ENCODE results near the gene DSCAML1. TPM values are rescaled to one million over a fixed set of nuclear protein-coding genes. Genes with fewer than 3 reads are reported as not detected.

The DSCAML1 gene
- total RNA-seq, 1 donor from 2014 or later = 0.22 TPM

DNA sequence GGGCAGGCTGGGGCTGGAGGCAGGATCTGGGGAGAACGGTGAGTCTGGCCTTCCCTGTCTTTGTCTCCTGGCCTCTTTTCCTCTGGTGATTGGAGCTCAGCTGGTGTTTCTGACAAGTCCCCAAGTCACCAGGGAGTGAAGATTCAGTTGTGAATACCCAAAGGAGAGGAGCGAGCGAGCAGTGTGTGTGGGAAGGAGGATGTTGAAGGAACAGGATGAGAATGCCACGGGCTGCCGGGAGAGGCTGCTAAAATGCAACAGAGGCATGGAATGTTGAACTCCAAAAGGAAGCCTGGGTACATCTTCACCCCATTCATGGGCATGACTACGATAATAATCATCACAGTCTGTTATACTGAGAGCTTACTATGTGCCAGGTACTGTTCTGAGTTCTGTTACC lies 306.1 kb downstream of the DSCAML1 start:
- intact Hi-C loops (cut with DNase I) = no loop called here
- ATAC-seq (no peak), DNase-seq (ENCODE audit: missing footprints) (no peak)

DNA sequence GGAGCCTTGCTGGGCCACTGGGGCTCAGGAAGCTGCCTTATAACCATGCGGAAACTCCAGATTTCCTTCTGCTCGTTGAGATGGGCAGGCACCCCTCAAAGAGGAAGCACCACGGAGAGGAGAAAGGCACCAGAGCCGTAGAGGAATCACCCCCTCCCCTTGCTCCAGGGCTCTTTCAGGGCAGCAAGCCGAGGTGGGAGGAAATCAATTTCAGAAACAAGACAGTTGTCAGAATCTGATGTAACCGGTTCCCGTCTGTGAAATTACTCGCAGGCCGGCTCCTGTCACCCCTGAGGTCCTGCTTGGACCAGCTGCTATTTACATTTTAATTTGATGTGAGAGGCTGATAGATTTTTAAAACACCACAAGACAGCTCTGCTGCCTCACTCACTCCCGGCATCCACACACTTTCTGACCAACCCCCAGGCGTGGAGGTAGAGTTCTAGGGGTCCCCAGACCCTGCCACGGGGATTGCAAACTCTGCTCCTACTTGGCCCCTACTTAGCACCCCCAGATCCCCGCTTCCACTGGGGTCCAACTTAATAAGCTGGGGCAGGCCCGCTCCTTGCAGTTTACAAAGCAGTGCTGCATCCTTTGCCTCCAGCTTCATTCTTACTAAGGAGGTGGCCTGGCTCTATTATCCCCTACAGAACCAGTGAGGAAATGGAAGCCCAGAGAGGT lies 306.9 kb downstream of the DSCAML1 start:
- no peak for DNase-seq (ENCODE audit: missing footprints)
- ATAC-seq = no peak
- intact Hi-C loops (cut with DNase I) = no loop called here

DNA sequence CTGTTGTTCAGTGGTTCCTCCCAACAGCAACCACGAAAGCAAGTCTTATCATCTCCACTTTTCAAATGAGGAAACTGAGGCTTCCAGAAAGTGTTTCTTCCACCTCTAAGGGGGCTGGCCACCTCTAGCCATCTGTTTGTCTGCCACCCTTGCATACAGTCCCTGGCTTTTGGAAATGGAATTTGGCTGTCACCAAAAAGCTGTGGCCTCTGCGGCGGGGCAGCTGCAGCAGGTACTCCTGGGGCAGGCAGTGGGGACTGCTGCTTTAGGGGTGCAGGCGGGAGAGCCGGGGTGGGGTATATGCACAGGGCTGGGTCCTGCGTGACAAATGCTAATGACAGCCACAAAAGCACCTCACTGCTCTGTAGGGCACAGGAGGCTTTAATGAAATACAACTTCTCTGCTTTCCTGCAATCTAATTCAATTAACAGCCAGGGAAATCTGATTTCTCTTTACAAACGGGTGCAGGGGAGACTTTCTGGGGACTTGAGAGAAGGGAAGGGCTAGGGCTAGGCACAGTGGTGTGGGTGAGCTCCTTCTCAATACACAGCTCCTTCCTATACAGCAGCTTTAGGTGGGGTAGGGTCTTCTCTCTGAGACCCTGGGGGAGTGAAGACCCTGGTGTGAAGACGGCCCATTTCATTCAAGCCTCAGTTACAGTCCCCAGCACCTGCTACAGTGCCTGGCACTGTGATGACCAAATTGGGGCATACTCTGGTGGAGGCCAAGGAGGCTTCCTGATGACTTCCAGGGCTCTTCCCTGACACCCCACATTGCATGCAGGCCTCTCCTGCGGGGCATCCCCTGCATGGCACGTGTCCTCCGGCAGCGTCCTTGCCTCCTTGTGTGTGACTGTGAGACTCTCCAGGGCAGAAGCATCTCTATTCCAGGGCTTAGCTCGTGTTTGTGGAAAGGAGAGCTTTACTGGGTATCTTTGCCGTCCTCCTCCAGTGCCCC lies 307.7 kb downstream of the DSCAML1 start:
- DNase-seq (ENCODE audit: missing footprints) (no peak), ATAC-seq (no peak)

DNA sequence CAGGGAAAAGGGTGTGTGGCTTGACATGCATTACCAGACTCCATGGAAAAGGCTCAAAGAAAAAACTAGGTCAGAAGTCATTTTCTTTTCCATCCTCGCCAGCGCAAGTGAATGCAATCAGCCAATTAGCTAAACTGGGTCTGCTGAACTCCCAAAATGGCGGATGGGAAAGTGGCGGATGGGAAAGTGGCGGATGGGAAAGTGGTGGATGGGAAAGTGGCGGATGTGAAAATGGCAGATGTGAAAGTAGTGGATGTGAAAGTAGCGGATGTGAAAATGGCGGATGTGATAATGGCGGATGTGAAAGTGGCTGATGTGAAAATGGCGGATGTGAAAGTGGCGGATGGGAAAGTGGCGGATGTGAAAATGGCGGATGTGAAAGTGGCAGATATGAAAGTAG lies 311.0 kb downstream of the DSCAML1 start:
- intact Hi-C loops (cut with DNase I) = no loop called here
- DNase-seq (ENCODE audit: missing footprints) (no peak), ATAC-seq (no peak)

More for the DNA sequence above, 307.7 kb downstream of the DSCAML1 start:
- intact Hi-C loops (cut with DNase I) = no loop called here

DNA sequence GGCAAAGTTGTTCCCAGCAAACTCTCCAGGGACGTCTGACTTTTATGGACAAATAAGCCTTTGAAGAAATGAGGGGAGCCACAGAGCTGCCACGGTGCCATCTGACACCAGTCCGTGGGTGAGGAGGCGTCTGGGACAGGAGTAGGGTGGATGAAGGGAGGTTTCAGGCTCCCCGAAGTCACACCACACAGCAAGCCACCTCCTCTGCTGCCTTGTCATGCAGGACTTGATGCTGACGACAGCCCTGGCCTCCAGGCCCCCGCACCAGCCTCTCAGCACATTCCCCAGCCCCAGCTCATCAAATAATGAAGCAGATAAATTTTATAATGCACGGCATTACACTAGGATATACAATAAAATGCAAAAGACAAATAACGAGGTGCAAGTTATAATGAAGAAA lies 312.9 kb downstream of the DSCAML1 start:
- ATAC-seq (no peak), DNase-seq (ENCODE audit: missing footprints) (no peak)
- intact Hi-C loops (cut with DNase I) = no loop called here

DNA sequence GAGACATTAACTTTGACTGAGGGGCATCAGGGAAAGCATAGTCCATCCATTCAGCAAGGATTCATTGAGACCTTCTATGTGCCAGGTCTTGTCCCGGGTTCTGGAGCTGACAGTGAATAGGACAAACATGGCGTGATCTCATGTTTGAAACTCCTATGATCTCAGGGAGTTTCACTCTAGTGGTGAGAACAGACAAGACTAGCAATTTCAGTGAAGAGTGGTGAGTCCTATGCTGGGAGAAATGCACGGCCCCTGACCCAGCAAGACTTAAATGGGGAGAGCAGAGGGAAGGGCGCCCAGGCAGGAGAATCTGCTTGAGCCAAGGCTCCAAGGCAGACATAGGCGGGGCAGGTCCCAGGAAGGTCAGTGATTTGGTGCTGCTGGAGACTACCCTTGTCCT lies 313.6 kb downstream of the DSCAML1 start:
- DNase-seq (ENCODE audit: missing footprints) = no peak
- no peak for ATAC-seq
- intact Hi-C loops (cut with DNase I) = no loop called here

DNA sequence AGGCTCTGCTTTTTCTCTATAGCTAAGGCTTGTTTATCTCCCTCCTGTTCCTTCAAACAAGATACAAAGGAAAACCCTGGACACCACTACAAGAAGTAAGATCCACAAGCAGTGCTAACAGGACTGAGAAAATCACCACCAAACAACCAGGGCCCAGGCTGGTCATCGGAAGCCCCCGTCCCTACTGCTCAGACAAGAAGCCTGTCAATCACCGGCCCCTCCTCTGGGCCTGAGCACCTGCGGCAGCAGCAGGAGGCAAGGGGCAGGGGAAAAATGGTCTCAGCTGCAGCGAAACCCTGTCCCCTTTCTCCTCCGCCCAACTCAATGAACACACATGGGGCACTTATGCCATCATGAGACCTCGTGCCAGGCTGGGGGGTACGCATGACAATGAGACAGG lies 314.1 kb downstream of the DSCAML1 start:
- DNase-seq (ENCODE audit: missing footprints) = no peak
- intact Hi-C loops (cut with DNase I) = no loop called here
- no peak for ATAC-seq

DNA sequence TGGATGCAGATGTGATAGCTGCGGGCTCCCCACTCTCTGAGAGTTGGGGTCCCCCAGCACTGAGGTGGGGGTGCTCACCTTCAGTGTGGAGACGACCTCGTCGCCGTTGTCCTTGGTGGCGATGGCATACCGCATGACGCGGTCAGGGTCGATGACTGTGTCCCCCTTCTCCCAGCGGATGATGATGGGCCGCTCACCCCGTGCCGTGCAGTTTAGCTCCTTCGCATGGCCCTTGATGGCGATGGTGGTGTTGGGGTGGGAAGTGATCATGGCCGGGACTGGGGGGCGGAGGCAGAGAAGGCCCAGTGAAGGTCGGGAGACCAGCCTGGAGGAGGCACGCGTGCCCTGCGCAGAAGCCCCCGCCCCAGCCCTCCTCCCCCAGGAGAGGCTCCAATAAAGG lies 315.1 kb downstream of the DSCAML1 start:
- no peak for DNase-seq (ENCODE audit: missing footprints)
- intact Hi-C loops (cut with DNase I) = no loop called here
- ATAC-seq = no peak

DNA sequence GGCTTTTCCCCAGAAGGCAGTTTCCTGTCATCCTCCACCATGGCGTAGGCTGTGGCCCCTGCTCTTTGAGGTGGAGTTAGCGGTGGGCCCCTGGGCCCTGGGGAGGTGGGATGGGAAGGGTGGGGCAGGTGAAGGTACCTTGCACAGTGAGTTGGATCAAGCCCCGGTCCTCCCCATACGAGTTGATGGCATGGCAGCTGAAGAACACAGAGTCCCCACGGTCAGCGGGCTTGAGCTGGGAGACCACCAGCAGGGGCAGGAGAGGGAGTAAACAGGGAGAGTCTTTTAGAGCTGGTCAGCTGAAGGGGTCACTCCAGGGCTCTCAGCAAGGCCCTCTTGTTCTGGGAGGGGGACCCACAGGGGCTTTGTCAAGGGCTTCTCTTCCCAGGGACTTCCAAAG lies 316.0 kb downstream of the DSCAML1 start:
- no peak for ATAC-seq
- intact Hi-C loops (cut with DNase I) = no loop called here

DNA sequence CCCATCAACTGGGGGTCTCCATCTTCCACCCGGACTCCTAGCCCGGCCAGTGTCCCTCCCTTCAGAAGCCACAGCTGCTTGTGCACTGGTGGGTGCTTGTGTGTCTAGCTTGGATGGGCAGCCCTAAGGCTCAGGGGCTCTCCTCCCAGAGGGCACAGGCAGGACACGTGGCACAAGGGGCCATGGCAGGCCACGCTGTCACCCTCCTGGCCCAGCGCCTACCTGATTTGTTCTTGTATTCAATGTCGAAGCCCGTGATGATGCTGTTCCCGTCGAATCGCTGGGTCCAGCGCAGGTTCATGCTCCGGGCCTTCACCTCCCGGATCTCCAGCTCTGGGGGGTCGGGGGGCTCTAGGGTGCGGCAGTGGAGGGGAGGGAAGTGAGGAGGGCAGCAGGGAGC lies 316.8 kb downstream of the DSCAML1 start:
- ATAC-seq (no peak), DNase-seq (ENCODE audit: missing footprints) (no peak)
- intact Hi-C loops (cut with DNase I) = no loop called here

More for the DNA sequence above, 316.0 kb downstream of the DSCAML1 start:
- DNase-seq (ENCODE audit: missing footprints) = no peak

DNA sequence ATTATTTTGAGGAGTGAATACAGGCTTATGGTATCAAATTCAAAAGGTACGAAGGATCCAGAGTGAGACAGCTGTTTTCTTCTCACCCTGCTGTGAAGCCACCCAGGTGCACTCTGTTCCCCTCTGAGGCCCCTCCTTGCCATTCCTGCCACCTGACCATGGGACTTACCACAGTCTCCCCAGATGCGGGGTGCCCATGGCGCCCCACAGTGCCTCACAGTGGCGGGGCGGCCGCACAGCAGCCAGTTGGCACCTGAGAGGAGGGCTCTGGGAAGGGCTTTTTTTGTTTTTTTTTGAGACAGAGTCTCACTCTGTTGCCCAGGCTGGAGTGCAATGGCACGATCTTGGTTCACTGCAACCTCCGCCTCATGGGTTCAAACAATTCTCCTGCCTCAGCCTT lies 317.6 kb downstream of the DSCAML1 start:
- no peak for ATAC-seq
- intact Hi-C loops (cut with DNase I) = no loop called here
- no peak for DNase-seq (ENCODE audit: missing footprints)

DNA sequence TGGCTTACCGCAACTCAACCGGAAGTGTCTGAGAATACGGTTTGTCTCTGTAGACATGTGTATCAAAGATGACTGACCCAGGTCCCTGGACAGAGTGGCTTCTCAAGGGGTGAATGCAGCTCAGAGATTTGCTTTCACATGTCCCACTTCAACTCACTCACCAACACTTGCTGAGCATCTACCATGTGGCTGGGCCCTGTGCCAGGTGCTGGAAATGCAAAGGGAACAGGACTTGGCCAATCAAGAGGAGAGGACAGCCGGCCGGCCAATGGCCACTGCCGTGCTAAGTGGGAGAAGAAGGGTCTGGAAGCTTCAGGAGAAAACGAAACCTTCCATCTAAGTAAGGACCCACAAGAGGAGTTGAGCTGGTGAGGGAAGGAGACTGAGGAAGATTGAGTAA lies 318.1 kb downstream of the DSCAML1 start:
- no peak for DNase-seq (ENCODE audit: missing footprints)
- intact Hi-C loops (cut with DNase I) = no loop called here
- no peak for ATAC-seq

DNA sequence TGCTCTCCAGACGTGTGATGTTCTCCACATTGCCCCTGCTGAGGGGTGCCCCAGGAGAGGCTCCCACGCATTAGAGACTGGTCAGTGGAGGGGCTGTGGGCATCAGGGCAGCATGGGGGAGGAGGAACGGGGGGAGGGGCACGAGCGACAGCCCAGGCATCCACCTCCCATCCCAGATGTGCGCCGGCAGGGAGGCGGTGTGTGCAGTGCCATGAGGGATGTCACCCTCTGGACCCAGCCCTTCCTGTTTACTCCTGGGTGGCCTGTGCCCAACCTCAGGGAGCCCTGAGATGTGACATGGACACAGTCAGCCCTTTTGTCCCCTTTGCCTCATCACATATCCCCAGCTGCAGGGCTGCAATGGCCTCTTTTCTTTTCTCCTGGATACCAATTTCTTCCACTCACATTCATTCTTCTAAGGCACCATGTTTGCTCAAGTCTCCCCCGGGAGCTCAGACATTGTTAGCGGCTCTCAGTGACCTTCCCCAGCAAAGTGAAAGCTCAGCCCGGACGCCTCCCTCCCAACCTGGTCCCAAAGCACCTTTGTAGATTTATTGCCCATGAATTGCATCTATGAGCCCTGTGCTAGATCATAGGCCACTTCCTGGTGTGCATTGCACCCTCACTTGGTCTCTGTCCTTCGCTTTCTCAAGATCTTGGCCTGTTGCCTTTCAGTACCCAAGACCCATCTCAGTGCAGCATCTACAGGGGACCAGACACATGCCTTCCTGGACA lies 318.7 kb downstream of the DSCAML1 start:
- ATAC-seq = no peak
- intact Hi-C loops (cut with DNase I) = no loop called here

DNA sequence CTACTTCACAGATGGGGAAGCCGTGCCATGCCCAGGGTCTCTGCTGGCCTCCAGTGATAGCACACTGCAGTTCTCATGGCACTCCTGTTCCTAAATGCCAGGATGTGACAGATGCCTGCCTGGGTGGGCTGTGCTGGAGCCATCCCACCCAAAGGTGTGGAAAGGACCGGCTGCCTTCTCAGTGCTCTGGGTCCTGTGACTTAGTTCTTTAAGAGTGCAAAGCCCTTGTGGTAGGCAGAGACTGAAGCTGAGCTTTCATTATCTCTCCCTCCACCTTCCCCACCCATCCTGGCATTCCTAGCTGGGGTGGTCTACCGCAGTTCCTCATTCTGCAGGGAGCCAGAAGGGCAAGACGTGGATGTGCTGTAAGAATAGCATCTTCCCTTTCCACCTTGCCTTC lies 319.3 kb downstream of the DSCAML1 start:
- DNase-seq (ENCODE audit: missing footprints) (no peak), ATAC-seq (no peak)
- intact Hi-C loops (cut with DNase I) = no loop called here

More for the DNA sequence above, 318.7 kb downstream of the DSCAML1 start:
- no peak for DNase-seq (ENCODE audit: missing footprints)

DNA sequence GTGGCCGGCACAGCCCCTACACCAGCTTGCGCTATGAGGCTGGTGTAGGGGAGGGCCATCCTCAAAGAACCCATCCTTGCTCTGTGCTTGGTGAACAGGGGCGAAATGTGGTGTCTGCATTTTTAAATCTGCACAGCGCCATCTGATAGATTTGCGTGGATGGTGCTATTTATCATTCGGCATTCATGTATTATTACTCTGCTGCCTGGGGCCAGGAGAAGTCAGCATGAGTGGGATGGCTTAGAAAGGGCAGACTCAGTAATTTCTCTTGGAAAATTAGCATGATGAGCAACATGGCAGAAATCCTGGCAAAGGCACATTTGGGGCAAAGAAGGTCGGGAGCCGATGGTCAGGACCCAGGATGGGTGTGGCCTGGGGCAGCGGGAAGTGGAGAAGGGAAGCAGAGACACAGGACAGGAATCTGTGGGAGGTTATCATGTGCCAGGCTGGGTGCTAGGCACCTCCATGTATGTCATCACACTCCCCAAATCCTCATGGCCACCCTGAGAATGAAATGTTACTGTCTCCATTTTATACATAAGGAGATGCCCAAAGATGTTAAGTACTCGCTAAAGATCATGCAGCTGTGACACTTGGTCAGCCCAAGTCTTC lies 320.4 kb downstream of the DSCAML1 start:
- intact Hi-C loops (cut with DNase I) = no loop called here
- no peak for ATAC-seq
- no peak for DNase-seq (ENCODE audit: missing footprints)

DNA sequence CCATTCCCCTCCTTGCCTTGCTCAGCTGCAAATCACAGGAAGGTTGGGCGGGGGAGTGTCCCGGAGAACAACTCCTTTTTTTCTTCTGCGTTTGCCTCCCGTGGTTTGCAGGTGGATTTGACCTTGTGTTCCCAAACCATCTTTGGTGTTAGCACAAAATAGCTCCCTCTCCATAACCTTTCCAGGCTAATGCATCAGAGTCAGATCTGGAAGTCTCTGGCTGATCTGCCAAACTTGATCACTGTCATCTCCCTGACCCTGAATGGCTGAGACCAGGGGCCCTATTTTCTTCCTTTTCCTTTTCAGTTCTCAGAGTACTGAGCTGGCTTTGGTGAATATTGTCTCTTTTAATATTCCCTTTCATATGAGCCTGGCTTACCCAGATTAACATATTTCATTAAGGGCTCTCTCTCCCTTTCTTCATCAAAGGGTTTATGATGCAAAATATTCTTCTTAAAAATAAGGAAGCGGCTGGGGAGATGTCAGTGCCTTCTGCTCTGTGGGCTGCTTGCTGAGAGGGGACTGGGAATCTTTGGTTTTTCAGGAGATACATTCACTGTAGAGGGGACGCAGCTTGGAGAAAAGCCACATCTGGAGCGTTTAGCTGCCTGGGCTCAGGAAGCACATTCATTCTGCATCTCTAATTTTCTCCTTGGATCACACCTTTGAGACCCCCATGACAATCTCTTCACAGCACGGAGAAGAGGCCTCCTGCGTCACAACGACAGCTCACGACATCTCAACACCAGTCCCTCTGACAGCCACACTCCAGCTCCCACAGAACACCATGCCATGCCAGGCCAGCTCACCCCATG lies 321.1 kb downstream of the DSCAML1 start:
- DNase-seq (ENCODE audit: missing footprints) (no peak), ATAC-seq (no peak)
- intact Hi-C loops (cut with DNase I) = no loop called here

DNA sequence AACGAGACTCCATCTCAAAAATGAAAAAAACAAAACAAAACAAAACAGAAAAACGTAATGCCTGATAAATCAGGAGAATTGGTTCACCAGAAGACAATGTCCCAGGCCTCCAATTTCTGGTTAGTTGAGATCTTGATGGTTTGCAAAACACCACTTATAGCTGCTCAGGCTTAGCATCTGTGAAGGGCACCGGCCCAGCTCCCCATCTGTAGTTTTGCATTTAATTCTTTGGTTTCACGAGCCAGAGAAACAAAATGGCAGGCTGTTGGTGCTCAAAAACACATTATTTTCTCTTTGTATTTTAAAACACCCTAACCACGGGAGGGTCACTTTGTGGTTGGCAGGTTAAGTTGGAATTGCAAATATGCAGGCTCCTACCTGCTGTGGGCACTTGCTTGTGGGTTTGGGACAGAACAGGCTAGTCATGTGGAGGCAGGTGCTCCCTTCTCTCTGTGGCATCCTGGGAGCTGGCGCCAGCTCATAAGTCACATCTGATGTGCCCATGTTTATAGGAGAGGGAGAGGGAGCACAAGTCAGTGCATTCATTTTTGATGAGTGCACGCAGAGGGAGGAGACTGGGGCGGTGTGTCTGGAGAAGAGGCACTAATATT lies 323.4 kb downstream of the DSCAML1 start:
- intact Hi-C loops (cut with DNase I) = no loop called here
- ATAC-seq (no peak), DNase-seq (ENCODE audit: missing footprints) (no peak)

DNA sequence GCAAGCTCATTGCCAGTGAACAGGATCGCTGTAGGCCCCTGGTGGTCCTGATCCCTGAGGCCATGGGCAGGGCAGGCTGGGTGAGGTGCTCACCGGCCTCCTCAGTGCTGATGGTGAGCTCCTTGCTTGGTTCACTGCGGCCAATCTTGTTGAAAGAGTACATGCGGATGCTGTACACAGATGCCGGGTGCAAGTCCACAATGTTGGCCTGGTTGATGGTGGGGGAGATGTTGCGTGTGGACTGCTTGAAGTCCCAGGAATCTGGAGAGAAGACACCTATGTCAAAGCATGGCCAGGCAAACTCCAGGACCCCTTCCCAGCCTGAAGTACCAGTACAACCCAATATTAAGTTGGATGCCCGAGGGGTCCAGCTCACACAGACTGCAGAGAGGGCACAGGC lies 325.2 kb downstream of the DSCAML1 start:
- ATAC-seq = no peak
- DNase-seq (ENCODE audit: missing footprints) = no peak
- intact Hi-C loops (cut with DNase I) = no loop called here

All from Right ventricle myocardium inferior (tissue), 1 donor.